Left lobe of liver (tissue), 2 donors: ENCODE measurements around the gene SHISA9. TPM values are rescaled to one million over a fixed set of nuclear protein-coding genes. Genes with fewer than 3 reads are reported as not detected.
A peak's percentile ranks its signal among the peaks of the same experiment; 100 is the strongest.
"Not testable (repeated sequence)": the region's sequence is repeated elsewhere in the genome, so short reads cannot be mapped to it uniquely, and the experiment has no call there.

Experiments used
- ATAC-seq: fragments of 200-7000 bp; cut with Tn5 transposase; one replicate; pipeline ENCODE4 v1.9.1; 2020; ENCODE audit warnings: mild to moderate bottlenecking, moderate library complexity
- DNase-seq: peaks from one replicate; pipeline ENCODE4 v3.0.0-alpha.2; 2020; ENCODE audit warnings: low spot score
- total RNA-seq: library from RNA; stranded (reverse); gene quantifications from one replicate; pipeline ENCODE4 v1.2.1, GENCODE V29; 2021
- donor health status: DM: no; HTN: no; CAD: no; lungs with moderate emphysema.
- donor health status: DM: no; HTN: yes; CAD: no.

Gene SHISA9
- 0.05 TPM for total RNA-seq

- DNase-seq, result no peak
- ATAC-seq, result peak; percentile 48
Observed at GRCh38 chr16:12901597-12902461, at the start of gene SHISA9. SHISA9 (plus strand) TSS chr16:12901598.

GRCh38 chr16:12853972-12854371 is 47.4 kb upstream of the SHISA9 start:
- ATAC-seq, result no peak
- DNase-seq, result no peak

DNA sequence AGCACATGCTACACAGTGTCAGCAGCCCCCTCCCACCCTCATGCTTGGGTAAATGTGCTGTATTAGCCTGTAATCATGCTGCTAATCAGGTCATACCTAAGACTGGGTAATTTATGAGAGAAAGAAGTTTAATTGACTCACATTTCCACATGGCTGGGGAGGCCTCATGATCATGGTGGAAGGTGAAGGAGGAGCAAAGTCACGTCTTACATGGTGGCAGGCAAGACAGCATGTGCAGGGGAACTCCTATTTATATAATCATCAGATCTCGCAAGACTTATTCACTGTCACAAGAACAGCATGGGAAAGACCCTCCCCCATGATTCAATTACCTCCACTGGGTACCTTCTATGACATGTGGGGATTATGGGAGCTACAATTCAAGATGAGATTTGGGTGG is 44.0 kb upstream of the SHISA9 start:
- ATAC-seq, DNase-seq: not testable (repeated sequence)

- no peak for DNase-seq
- ATAC-seq, result no peak
Observed at GRCh38 chr16:12862327-12862726, 39.1 kb upstream of the SHISA9 start.

- ATAC-seq (no peak), DNase-seq (no peak)
Observed at GRCh38 chr16:12862941-12863340, 38.5 kb upstream of the SHISA9 start.

GRCh38 chr16:12866981-12867551 is 34.3 kb upstream of the SHISA9 start:
- no peak for ATAC-seq

DNA sequence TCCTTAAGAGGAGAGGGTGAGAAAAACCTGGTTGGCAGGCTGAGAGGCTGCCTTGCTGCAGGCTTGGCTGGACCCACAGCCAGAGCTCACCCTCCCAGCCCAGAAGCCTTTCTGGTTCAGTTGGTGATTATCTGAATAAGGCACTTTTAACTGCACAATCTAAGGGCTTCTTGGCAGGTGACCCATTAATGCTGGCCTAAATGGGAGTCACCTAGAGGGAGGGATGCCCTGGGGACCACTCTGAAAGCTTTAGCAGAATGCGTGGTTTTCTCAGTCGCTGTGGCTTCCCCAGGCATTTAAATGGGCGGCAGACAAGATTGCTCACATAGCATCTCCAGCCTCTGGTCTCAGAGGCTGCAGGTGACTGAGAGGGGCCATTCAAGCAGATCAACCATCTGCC is 33.2 kb upstream of the SHISA9 start:
- DNase-seq, result no peak
- no peak for ATAC-seq

More at GRCh38 chr16:12866981-12867551, 34.3 kb upstream of the SHISA9 start:
- DNase-seq, result no peak

- no peak for ATAC-seq
- no peak for DNase-seq
Observed at GRCh38 chr16:12868788-12869187, 32.6 kb upstream of the SHISA9 start.

- no peak for ATAC-seq
Observed at GRCh38 chr16:12869698-12870427, 31.5 kb upstream of the SHISA9 start.

GRCh38 chr16:12871784-12872183 is 29.6 kb upstream of the SHISA9 start:
- no peak for ATAC-seq

More at GRCh38 chr16:12869698-12870427, 31.5 kb upstream of the SHISA9 start:
- no peak for DNase-seq

GRCh38 chr16:12874186-12874585 is 27.2 kb upstream of the SHISA9 start:
- ATAC-seq (no peak), DNase-seq (no peak)

More at GRCh38 chr16:12871784-12872183, 29.6 kb upstream of the SHISA9 start:
- DNase-seq, result no peak

DNA sequence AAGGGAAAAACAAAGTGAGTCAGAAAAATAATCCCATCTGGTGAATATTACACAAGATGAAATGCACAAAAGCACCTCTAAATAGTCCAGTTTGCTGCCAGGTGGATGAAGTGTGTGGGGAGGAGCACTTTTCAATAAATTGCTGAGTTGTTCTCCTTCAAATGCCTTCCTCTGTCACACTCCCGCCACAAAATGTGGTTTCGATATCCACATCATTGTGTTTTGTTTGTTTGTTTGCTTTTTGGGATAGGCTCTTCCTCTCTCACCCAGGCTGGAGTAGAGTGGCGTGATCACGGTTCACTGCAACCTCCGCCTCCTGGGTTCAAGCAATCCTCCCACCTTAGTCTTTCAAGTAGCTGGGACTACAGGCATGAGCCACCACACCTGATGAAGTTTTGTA is 24.6 kb upstream of the SHISA9 start:
- ATAC-seq, result no peak
- DNase-seq, result no peak

GRCh38 chr16:12878973-12879372 is 22.4 kb upstream of the SHISA9 start:
- DNase-seq (no peak), ATAC-seq (no peak)

DNA sequence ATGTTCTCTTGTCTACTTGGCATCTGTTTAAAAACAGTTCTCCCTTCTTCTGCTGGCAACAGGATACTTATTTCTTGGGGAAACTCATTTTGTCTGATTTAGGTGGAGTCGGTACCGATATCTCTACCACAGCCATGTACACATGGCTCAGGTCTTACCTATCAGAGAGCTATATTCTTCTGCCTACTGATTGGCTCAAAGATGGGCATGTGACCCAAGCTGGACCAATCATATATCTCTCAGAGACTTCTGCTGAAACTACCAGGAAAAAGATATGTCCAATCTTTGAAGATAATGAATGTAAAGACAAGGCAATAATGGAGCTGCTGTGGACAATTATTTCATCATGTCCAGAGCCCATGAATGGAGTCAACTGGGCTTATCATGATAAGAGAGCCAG is 21.6 kb upstream of the SHISA9 start:
- ATAC-seq (no peak), DNase-seq (no peak)

GRCh38 chr16:12881182-12881581 is 20.2 kb upstream of the SHISA9 start:
- DNase-seq (no peak), ATAC-seq (peak; percentile 43)

DNA sequence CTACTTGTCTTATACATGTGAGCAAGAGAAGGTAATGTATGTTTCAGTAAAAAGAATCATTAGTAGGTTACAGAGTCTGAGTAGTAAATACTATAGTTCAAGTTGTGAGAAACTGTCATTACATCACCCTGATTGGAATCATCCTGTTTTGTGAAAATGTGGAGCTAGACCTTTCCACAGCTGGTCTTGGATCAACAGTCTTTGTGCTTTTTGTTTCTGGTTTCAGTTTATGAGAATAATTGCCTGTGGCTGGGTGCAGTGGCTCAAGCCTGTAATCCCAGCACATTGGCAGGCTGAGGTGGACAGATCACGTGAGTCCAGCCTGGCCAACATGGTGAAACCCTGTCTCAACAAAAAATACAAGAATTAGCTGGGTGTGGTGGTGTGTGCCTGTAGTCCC is 19.7 kb upstream of the SHISA9 start:
- ATAC-seq (no peak), DNase-seq (no peak)

GRCh38 chr16:12885742-12886141 is 15.7 kb upstream of the SHISA9 start:
- no peak for ATAC-seq
- no peak for DNase-seq

GRCh38 chr16:12891836-12892235 is 9.6 kb upstream of the SHISA9 start:
- DNase-seq (no peak), ATAC-seq (no peak)

- ATAC-seq, result no peak
Observed at GRCh38 chr16:12893050-12893750, 8.2 kb upstream of the SHISA9 start.

DNA sequence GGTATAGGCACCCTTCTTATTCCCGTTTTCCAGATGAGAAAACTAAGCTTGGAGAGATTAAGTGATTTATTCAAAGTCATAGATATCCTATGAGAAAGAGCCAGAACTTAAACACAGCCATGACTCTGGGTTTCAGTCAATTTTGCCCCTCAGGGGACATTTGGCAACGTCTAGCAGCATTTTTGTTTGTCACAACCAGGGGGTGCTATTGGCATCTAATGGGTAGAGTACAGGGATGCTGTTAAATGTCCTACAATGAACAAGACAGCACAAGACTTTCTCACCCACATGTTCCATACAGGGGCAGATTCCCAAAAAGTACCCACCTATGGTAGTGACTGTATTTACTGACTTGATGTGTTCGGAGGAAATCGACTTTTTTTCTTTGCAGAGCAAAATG is 4.8 kb upstream of the SHISA9 start:
- DNase-seq (no peak), ATAC-seq (peak; percentile 85)

More at GRCh38 chr16:12893050-12893750, 8.2 kb upstream of the SHISA9 start:
- DNase-seq, result no peak

DNA sequence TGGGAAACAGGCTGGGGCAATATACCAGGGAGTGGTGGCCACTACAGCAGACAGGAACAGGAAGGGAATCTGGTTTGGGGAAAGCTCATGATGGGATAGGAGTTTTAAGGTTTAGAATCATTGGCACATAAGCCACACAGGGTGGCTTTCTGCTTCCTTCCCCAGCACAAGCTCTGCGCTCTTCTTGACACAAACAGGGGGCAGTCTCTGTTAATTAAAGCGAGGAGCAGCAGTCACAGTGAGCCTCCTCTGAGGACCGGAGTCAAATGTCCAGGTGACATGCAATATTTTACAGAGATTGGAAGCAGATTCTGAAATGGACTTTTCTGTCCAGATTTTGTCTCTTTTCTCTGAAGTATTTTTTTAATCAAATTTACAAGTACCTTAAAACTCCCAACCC is 2.8 kb upstream of the SHISA9 start:
- no peak for DNase-seq

More for the DNA sequence above, 2.8 kb upstream of the SHISA9 start:
- ATAC-seq, result no peak
